HepG2 (cell line): ENCODE measurements around the gene DLX4. TPM values are rescaled to one million over a fixed set of nuclear protein-coding genes. Genes with fewer than 3 reads are reported as not detected.

Experiments used
- ATF1 ChIP-seq: IDR thresholded peaks from 2 replicates; pipeline ENCODE4 v1.6.1; 2016; ENCODE audit warnings: mild to moderate bottlenecking, control low read depth
- HNF4G ChIP-seq, 2 experiments: sonication (generic) in 1 of 2; formaldehyde crosslinking in 1 of 2; IDR thresholded peaks; 2 replicates each; pipeline versions ENCODE4 v1.4.0 to v1.6.1; 2011 to 2020; ENCODE audit warnings: borderline replicate concordance in 2 of 2, low read depth in 2 of 2, mild to moderate bottlenecking in 2 of 2, low read length in 1 of 2, missing genetic modification reagents in 1 of 2, moderate library complexity in 1 of 2
- KDM3A ChIP-seq: IDR thresholded peaks from 2 replicates; pipeline ENCODE4 v1.6.1; 2018; ENCODE audit warnings: low read depth, missing compliant biosample characterization
- LCORL ChIP-seq, 2 experiments: fragments of 450-650 bp in 1 of 2; sonication (generic) in 1 of 2; formaldehyde crosslinking in 1 of 2; IDR thresholded peaks; 2 replicates each; pipeline versions ENCODE4 v1.5.0 to v1.6.1; 2017 to 2020; ENCODE audit warnings: antibody characterized with exemption in 1 of 2, missing genetic modification reagents in 1 of 2
- MATR3 ChIP-seq: sonication (generic); formaldehyde crosslinking; IDR thresholded peaks from 2 replicates; pipeline ENCODE4 v1.4.0; 2020; ENCODE audit warnings: missing genetic modification reagents
- MAX ChIP-seq: IDR thresholded peaks from 2 replicates; pipeline ENCODE4 v1.6.1; 2012; ENCODE audit warnings: inconsistent platforms
- NR2F6 ChIP-seq, 2 experiments: IDR thresholded peaks; 2 replicates each; pipeline ENCODE4 v1.6.1; 2016; ENCODE audit warnings: antibody characterized with exemption in 1 of 2, mild to moderate bottlenecking in 1 of 2
- POLR2A ChIP-seq, 2 experiments: IDR thresholded peaks; 2 replicates each; pipeline ENCODE4 v1.6.1; 2011; ENCODE audit warnings: low read depth in 2 of 2, low read length in 2 of 2, mild to moderate bottlenecking in 1 of 2, moderate library complexity in 1 of 2; ENCODE audit not compliant: insufficient read depth in 1 of 2
- SMC3 ChIP-seq: IDR thresholded peaks from 2 replicates; pipeline ENCODE4 v1.6.1; 2011; ENCODE audit warnings: low read length, improper control_type of control experiment
- THAP9 ChIP-seq: sonication (generic); formaldehyde crosslinking; IDR thresholded peaks from 2 replicates; pipeline ENCODE4; 2020; ENCODE audit warnings: missing genetic modification reagents, mild to moderate bottlenecking, borderline replicate concordance
- THRA ChIP-seq: sonication (generic); formaldehyde crosslinking; IDR thresholded peaks from 2 replicates; pipeline ENCODE4 v1.4.0; 2020; ENCODE audit warnings: missing genetic modification reagents, borderline replicate concordance
- YEATS4 ChIP-seq: sonication (generic); formaldehyde crosslinking; IDR thresholded peaks from 2 replicates; pipeline ENCODE4 v1.4.0; 2020; ENCODE audit warnings: missing genetic modification reagents, borderline replicate concordance
- YY1 ChIP-seq: IDR thresholded peaks from 2 replicates; pipeline ENCODE4 v1.6.1; 2011; ENCODE audit warnings: low read length, low read depth, moderate library complexity, mild to moderate bottlenecking; ENCODE audit not compliant: insufficient read depth, insufficient replicate concordance
- ZFX ChIP-seq: sonication (generic); formaldehyde crosslinking; IDR thresholded peaks from 2 replicates; pipeline ENCODE4 v1.4.0; 2020; ENCODE audit warnings: mild to moderate bottlenecking, low read depth, missing genetic modification reagents, moderate library complexity
- ZNF44 ChIP-seq: sonication (generic); formaldehyde crosslinking; IDR thresholded peaks from 2 replicates; pipeline ENCODE4 v1.5.1; 2020; ENCODE audit warnings: mild to moderate bottlenecking, missing genetic modification reagents
- ZNF609 ChIP-seq: sonication (generic); formaldehyde crosslinking; IDR thresholded peaks from 2 replicates; pipeline ENCODE4 v1.4.0; 2020; ENCODE audit warnings: mild to moderate bottlenecking, missing genetic modification reagents, borderline replicate concordance
- ZNF883 ChIP-seq: sonication (generic); formaldehyde crosslinking; IDR thresholded peaks from 2 replicates; pipeline ENCODE4 v1.5.1; 2020; ENCODE audit warnings: mild to moderate bottlenecking, missing genetic modification reagents; ENCODE audit errors: not compliant biosample characterization
- polyA plus RNA-seq, 8 experiments: library from polyadenylated mRNA; depleted of rRNA in 3 of 8; stranded (reverse) in 7 of 8; unstranded in 1 of 8; fragments of >200 nt; fragmentation: Illumina TruSeq in 4 of 8; extraction: Trizol in 4 of 8; gene quantifications; 2 replicates each; pipeline versions ENCODE4 v1.2.1 to v1.2.3, GENCODE V29; 2011 to 2016; ENCODE audit warnings: low read depth in 4 of 8, missing spikeins in 1 of 8, mixed read lengths in 1 of 8; ENCODE audit not compliant: insufficient read depth in 1 of 8
- total RNA-seq, 5 experiments: library from RNA; depleted of rRNA; stranded (reverse); fragments of >200 nt; fragmentation: Illumina TruSeq; extraction: Trizol; gene quantifications; 2 replicates each; pipeline ENCODE4 v1.2.3, GENCODE V29; 2016; ENCODE audit warnings: low read depth in 1 of 5
- TF ChIP-seq, protein P1 (sequence below): sonication (generic); formaldehyde crosslinking; IDR thresholded peaks from 2 replicates; pipeline ENCODE4 v1.5.0; 2020; ENCODE audit warnings: missing genetic modification reagents

The DLX4 gene
- total and polyA plus RNA-seq, 2 of the 13 experiments (the other 11 are each of a cell fraction or from before 2014, with no cell fraction given) = 0.55 to 2.3 TPM

DNA sequence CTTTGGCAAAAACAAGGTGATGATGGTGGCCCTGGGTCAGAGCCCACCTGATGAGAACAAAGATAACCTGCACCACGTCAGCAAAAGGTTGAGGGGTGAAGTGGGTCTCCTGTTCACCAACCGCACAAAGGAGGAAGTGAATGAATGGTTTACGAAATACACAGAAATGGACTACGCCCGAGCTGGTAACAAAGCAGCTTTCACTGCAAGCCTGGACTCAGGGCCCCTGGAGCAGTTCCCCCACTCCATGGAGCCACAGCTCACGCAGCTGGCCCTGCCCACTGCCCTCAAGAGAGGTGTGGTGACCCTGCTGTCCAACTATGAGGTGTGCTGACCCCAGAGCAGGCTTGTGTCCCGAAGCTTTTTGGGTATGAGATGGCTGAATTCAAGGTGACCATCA, 29.7 kb upstream of the DLX4 start (continued):
- no peak for TF ChIP-seq THAP9 (CRISPR knock-in tag)
- no peak for TF ChIP-seq LCORL (IDR thresholded peaks at IDR 0.05)
- peak; percentile 77; the same call in 1 of the 2 replicates for TF ChIP-seq LCORL (CRISPR knock-in tag; IDR thresholded peaks at IDR 0.05)
- no peak for TF ChIP-seq MATR3
- no peak for TF ChIP-seq SMC3
- TF ChIP-seq THRA = peak; percentile 20; the same call in 1 of the 2 replicates
- TF ChIP-seq, protein P1, sequence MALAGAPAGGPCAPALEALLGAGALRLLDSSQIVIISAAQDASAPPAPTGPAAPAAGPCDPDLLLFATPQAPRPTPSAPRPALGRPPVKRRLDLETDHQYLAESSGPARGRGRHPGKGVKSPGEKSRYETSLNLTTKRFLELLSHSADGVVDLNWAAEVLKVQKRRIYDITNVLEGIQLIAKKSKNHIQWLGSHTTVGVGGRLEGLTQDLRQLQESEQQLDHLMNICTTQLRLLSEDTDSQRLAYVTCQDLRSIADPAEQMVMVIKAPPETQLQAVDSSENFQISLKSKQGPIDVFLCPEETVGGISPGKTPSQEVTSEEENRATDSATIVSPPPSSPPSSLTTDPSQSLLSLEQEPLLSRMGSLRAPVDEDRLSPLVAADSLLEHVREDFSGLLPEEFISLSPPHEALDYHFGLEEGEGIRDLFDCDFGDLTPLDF = no peak
- no peak for TF ChIP-seq KDM3A (CRISPR knock-in tag)
- TF ChIP-seq ZNF609 = no peak
- 0 out of 2 replicates have a peak, but pooled peaks have one; percentile 27 for TF ChIP-seq NR2F6 (IDR thresholded peaks at IDR 0.05)
- TF ChIP-seq NR2F6 (CRISPR knock-in tag; IDR thresholded peaks at IDR 0.05) = peak; percentile 71
- TF ChIP-seq POLR2A (IDR thresholded peaks at IDR 0.05; ENCODE audit: insufficient read depth in 1 of 2, low read depth in 2 of 2, low read length in 2 of 2) = no peak
- TF ChIP-seq HNF4G (IDR thresholded peaks at IDR 0.05; ENCODE audit: borderline replicate concordance, low read depth, low read length) = peak; percentile 61; the same call in 1 of the 2 replicates
- TF ChIP-seq HNF4G (CRISPR knock-in tag; IDR thresholded peaks at IDR 0.05; ENCODE audit: borderline replicate concordance, low read depth) = no peak; the same call in 1 of the 2 replicates
- peak; percentile 48; the same call in 1 of the 2 replicates for TF ChIP-seq YEATS4 (CRISPR knock-in tag)
- TF ChIP-seq ZNF44 (CRISPR knock-in tag) = no peak
- peak; percentile 21 for TF ChIP-seq ZNF883 (CRISPR knock-in tag)
- TF ChIP-seq ATF1 = 0 out of 2 replicates have a peak, but pooled peaks have one; percentile 33
- peak; percentile 45; the same call in 1 of the 2 replicates for TF ChIP-seq ZFX (CRISPR knock-in tag)
- TF ChIP-seq YY1 = no peak
- TF ChIP-seq MAX = 0 out of 2 replicates have a peak, but pooled peaks have one; percentile 16
